ENCODE results near the gene RGS1.

The RGS1 gene

DNA sequence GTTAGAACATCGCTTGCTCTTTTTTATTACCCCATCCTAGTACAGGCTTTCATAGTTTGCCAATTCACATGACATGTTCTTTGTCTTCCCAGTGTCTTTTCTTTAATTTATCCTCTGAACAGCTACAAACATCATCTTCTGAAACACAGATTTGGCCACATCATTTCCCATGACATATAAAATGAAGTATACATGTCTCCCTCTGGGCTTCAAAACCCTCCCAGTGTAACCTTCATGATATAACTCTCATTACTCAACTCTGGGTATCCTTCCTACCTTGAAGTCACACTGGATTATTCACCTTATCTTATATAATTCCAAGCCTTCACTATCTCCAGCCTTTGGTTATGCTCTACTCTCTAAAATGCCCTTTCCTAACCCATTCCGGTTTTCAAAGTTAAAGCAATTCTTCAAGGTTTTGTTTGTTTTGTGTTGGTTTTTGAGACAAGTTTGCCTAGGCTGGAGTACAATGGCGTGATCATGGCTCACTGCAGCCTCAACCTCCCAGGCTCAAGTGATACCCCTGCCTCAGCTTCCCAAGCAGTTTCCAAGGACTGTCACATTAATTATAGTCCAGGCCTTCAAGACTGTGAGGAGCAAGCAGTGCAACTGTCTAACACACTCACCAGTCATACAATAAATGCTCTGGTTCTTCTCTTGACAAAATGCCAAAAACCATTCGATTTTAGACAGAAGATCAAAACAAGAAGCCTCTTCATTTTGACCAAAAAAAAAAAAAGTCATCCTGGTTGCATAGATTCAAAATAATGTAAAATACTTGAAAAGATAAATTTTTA lies 5.8 kb downstream of the RGS1 start:
- no peak for DNase-seq (ENCODE audit: low read depth in 3 of 3)

DNA sequence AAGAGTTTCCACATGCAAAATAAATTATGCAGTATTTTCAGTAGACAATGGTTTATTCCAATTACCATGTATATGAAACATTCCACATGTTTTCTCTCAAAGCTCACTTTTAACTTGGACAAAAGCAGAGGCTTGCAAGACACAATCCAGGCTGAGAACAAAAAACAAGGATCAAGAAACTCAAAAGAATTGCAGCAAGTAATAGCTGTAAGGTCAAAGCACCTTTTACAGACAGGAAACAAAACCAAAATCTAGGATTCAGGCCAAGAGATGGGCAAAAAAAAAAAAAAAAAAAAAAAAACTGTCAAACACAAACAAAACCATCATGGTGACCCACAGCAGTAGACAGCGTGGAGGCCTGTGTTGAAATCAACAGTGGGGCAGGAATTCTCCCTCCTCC lies 9.3 kb downstream of the RGS1 start:
- DNase-seq (ENCODE audit: low read depth in 3 of 3) = no peak

DNA sequence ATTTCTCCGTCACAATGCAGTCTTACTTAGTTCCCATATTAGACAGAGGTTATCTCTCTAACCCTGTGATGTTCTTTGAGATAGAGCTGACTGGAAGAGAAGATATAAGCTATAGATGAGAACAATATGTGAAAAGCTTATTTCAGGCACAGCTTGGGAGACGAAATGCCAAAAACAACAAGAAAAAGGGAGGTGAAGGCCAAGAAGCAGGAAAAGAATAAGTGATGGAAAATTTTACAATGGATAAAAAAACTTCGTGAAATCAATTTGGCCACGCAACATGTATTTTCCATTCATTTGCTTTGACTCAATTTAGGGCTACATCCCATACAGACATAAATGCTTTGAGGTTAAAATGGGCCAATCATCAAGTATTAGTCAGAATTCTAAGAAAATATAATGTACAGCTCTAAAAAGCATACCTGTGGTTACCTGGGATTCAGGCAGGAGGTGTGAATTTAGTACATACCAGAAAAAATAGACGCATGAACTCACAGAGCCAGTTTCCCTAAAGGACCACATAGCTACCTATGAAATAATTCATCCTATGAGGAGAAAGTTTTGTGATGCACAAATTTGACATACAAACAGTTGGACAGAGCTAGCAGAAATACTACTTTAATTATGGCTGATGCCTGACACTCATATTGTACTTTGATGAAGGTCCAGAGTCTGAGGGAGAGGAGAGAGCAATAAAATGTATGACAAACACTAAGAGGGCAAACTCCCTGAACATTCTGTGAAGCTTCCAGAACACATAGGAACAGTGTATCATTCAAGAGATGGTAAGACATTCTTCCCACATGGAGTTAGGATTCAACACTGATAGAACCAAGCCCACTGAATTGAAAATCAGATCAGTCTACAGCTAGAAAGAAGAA lies 12.1 kb downstream of the RGS1 start:
- no peak for DNase-seq (ENCODE audit: low read depth in 3 of 3)

DNA sequence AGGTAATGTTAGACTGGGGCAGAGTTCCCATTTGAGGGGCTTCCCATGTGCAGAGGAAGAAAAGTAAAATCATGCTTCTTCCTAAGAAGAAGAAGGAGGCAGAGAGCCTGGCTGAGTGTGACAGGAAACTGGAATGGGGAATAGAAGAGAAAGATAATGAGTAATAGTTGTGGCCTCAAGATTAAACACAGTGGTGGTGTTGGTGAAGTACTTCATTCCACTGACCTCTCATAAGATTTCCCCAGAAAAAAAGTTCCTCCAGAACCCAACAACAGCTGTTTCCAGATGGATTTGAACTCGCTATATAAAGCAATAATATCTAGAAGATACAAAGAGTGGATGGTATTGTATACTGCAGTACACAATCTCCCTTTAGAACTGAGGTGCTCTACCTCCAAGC lies 13.0 kb downstream of the RGS1 start:
- no peak for DNase-seq (ENCODE audit: low read depth in 3 of 3)

DNA sequence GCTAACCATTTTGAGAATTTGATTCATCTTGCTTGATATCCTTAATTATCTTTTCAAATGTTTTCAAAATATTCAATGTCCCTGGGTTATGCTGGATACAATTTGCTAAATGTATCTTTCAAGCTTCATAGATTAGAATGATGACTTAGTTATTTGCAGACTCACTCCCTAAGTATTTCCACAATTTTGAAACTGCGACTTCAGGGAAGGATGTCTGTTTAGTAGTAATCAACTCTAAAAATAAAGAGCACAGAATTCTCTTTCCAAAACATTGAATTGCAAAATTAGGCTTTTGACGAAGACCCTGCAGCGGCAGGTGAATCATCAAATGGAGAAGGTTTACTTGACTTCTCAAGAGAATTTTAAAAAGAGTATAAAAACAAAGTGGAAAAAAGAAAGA lies 14.2 kb downstream of the RGS1 start:
- DNase-seq (ENCODE audit: low read depth in 3 of 3) = no peak

DNA sequence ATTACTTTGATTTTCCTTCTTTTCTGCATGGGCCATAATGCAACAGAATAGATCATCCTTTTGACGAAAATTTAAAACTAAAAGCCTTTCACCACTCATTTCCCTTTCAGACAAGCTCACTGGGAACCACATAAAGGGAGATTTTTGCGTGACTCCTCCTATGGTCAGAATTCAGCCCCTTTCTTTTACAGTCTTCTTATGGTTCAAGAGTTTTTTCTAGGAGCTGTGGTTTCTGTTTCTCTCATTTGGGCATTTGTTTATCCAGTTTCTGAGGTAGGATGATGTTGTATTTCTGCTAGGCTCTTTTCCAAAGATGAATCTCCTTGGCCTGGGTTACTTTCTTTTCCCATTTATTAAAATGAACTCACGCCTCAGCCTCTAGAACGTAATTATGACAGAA lies 16.9 kb downstream of the RGS1 start:
- no peak for DNase-seq (ENCODE audit: low read depth in 3 of 3)

DNA sequence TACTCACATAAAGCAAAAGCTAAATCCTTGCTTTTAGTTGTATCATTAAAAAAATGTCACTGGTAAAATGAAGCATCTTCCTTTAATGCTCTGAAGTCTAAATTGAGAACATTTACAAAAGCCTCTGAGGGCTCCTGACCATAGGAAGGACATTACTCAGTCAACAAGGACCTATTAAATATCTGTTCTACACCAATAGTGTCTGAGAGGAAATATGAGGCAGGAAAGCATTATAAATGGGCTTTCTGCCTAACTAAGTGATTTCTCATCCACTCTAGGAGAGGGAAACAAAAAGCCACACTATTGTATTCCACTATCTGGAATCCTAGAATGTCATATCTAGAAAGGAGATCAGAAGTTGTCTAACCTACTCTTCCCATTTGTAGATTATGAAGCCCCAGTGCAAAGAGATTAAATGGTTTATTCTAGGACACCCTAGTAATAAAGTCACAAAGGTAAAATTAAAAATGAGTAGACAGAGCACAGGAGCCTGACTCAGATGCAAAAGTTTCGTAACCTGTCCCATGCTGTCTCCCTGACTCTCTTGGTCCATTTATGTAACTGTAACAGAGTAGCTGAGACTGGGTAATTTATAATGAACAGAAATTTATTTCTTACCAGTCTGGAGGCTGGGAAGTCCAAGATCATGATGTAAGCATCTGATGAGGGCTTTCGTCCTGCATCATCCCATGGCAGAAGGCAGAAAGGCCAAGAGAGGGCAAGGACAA lies 17.6 kb downstream of the RGS1 start:
- DNase-seq (ENCODE audit: low read depth in 3 of 3) = no peak

DNA sequence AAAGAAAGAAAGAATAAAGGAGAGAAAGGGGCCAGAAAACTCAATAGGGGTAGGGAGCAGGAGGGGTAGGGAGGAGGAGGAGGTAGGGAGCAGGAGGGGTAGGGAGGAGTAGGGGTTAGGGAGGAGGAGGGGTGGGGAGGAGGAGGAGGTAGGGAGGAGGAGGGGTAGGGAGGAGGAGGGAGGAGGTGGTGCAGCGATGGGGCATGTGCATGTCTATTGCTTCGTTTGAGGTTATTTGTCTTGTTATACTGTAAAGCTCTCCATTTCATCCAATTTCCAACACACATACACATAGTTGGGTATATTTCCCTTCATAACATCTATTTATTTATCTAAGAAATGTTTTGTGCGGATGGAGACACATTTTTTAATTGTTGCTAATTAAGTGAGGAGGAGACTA lies 19.7 kb downstream of the RGS1 start:
- no peak for DNase-seq (ENCODE audit: low read depth in 3 of 3)

DNA sequence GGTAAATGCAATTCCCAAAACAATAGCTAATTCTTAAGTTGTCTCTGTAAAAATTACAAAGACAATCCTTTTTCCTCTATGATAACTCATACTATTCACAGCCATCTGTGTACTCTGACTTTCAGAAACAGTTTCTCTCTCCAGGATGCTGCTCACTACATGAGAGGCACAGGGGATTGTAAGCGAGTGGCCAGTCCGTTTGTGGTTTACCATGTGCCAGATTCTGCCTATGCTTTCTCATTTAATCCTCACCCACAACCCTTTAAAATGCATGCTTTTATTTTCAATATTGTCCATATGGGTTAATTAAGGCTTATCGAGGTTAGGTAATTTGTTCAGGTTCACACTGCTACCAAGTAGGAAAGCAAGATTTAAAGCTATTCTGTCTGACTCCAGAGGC lies 23.0 kb downstream of the RGS1 start:
- no peak for DNase-seq (ENCODE audit: low read depth in 3 of 3)

DNA sequence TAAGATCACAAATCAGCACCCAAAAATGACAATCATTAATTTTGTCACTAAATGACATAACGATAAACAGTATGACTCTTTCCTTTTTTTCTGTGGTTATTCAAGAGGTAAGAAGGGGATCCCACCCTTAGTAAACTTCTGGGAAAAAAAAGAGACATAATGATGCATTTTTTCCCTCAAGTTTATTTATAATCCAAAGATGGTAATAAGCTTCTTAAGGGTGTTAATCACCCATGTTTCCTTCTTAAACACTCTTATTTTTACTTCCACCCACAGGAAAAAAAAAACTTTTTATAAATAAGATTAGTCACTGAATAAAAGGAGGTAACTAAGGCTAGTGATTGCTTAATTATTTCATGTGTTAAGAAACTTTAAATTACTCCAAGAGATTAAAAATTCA lies 24.7 kb downstream of the RGS1 start:
- DNase-seq (ENCODE audit: low read depth in 3 of 3) = no peak

DNA sequence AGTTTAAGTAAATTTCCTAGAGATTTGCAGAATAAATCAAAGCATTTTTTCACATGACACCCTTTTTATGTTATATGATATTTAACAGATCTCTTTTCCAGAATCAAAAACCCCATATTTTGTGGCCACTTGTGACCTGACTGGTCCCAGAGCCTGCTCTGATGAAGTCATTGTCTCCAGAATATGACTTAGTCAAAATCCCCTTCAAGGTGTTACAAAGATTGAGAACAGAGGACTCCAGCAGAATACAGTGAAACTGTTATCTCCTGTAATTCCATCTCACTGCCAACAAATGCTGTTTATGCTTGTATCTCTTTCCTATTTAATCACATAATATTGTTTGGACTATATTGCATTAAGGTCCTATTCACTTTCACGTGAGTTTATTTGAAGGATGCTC lies 25.6 kb downstream of the RGS1 start:
- no peak for DNase-seq (ENCODE audit: low read depth in 3 of 3)

DNA sequence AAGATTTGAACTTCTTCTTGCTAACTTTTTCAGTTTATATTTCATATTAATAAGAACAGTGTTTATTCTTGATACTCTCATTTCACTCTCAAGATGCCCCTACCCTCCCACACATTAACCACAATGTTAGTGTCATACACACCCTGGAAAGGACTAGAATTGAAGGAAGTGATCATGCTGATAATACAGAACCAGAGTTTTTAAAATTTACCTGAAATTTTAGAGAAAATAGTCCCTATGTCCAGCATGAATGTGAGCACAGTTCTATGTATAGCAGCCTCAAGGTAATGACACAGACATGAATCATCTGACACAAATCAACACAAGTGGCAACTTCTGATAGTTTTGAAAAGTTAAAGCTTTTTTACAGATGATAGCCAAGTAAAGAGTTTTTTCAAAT lies 26.0 kb downstream of the RGS1 start:
- DNase-seq (ENCODE audit: low read depth in 3 of 3) = no peak

DNA sequence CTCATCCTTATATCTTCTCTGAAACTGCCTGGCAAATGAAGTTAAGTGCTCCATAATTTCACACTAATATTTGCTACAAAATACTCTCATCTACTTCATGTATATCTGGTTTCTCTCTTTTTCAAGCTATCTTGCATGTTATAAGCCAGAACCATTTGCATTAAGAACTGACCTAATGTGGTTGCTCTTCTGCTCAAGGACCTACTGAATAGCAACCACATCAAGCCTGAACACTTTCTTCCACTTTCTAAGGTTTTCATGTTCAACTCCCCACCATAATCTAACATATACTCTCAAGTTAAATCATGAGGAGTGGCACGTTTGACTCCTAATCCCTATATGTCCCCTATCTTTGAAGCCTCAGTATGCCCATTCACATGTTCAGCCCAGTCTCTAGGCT lies 27.2 kb downstream of the RGS1 start:
- no peak for DNase-seq (ENCODE audit: low read depth in 3 of 3)

DNA sequence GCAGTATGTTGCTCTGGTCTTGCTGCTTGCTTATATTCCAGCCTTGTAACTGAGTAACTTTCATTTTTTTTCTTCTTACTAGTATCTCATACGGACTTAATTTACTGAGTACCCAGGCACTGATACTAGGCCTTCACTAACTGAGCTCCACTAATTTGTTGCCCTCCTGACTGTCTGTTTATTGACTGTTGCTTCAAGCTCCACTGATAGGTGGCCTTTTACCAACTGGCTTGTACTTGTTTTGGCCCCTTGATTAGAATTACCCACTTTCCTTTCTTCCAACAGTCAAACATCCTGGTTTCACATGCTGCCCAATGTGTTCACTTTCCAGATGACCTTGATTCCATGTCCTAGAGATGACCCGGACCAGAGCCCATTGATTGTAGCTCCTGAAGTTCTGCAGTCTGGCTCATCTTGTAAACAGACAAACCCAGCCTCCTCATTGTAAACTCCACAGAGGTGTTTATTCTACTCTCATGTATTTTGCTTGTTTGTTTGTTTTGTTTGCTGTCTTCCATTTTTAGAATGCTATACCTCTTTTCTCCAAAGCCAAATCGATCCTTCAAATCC lies 27.7 kb downstream of the RGS1 start:
- DNase-seq (ENCODE audit: low read depth in 3 of 3) = no peak

DNA sequence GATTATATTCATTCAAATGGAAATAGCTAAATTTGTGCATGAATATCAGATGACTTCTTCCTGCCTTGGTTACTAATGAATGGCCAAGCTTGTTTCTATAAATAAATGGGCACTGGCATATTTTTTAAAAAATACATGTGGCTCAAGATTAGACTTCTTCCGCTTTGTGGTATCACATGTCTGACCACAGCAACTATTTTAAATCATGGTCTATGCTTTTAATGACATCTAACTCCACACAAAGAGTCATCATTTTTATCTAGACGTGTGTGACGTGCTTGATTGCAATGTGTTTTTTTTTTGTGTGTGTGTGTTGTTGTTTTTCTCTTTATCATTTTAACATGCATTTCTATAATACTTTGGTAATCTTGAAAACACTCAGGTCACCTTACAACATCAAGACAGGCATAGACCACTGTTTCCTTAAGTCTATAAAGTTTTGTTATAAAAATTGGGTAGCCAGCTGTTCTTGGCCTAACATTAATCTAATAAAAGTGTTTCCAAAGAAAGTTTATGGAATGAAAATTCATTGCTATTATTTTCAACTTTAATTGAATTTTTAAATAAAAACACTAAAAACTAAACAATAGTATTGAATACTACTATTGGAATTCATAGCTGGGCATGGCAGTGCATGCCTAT lies 29.5 kb downstream of the RGS1 start:
- no peak for DNase-seq (ENCODE audit: low read depth in 3 of 3)

DNA sequence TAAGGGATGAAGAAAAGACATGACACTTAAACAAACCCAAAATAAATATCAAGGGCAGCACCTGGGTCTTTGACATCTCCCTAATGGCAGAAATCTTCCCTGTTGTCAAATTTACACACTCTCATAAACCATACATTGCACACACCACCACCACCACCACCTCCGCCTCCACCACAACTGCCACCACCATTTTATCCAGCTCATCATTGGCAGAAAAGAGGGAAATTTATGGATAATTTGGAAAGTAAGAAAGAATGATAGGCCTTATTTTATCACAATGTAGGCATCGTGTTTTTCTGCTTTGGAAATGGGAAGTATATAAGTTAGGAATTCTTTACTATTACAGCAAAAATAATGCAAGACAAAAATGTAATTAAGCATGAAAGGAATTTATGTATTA lies 33.1 kb downstream of the RGS1 start:
- no peak for DNase-seq (ENCODE audit: low read depth in 3 of 3)

DNA sequence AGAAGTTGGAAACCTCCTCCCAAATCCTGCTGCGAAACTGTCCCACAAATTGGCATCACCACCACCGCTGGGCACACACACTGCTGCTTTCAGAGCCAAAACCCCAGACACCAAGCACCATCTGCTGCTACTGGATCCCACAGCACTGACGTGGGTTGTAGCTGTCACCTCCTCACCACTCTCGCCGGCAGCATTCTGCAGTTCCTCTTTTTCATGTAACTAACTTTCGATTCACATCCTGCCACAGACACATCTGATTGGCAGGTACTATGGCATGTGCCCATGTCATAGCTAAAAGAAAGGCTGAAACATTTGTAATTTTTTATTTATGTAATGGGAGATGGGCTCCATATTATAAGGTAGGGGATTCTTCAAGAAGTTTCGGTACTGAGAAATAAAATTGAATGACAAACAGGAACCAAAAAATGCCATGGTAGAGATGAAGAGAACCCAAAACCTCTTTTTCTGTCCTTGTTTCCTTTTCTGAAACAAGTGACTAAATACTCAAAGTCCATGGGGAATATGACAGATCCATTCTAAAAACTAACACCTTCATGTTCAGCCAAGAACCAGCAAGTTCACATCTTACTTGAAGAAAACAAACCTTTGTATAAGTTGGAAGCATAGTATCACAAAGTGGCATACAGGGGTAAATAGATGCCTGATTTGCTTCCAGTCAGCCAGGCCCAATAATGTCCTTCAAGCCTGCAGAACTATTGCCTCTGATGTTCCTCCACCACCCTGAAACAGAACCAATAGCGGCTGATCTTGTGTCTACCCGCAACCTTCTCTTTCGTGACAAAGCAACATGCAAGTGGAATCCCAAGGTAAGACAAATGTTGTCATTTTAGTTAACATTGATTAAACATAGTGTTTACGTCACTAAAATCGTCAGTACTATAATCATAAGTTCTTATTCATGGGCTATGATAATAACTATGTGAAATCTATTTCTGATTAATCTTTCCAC lies 33.8 kb downstream of the RGS1 start:
- peak in 2 of 3 experiments; percentile 15 to 28 for DNase-seq (ENCODE audit: low read depth in 3 of 3)

DNA sequence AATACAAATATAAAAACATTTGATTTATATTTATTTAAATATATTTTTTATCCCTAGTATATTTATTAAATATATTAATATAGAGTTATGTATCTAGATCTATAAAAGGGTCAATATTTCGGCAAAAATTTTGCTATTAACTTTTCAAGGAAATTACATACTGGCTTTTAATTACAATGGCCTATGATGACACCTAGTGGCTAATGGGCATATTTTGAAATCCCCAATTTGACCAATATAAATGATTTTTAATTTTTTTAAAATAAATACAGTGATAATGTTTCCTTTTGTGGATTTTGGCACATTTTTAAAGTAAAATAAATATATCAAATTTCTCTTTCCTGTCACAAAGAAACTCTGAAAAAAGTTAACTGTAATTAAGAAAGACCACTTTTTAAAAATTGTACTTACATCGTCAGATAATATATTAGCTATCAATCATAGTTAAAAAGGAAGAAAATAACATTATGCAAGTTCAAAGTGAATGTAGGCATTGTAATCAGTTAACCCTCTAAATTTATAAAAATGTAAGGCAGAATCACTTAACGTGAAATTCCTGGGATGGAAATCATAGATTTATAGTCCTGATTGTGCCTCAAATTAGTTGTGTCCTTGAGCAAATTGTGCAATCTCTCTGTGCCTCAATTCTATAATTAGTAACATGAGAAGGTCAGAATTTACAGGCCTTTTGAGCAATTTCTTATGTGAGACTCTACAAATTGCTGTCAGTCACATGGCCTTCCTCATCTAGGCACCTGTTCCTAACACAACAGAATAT lies 34.7 kb downstream of the RGS1 start:
- DNase-seq (ENCODE audit: low read depth in 3 of 3) = no peak

DNA sequence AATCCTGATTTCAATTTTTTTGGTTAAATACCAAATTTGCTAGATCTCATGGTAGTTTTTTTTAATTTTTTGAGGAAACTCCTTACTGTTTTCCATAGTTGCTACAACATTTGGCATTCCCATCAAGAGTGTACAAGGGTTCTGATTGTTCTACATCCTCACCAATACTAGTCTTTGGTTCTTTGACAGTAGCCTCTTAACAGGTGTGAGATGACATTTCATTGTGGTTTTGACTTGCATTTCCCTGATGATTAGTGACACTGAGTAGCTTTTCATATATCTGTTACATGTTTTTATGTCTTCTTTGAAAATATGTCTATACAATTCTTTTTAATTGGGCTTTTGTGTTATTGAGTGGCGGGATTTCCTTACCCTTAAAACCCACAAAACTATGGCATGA lies 39.5 kb downstream of the RGS1 start:
- no peak for DNase-seq (ENCODE audit: low read depth in 3 of 3)
